ENCODE results near the gene AVPI1.
A peak's percentile ranks its signal among the peaks of the same experiment; 100 is the strongest.

AVPI1 gene

GRCh38 chr10:97713339-97713825, 26.3 kb upstream of the AVPI1 start, which contains the start of gene MARVELD1 (continued):
- no peak for TF ChIP-seq ZNF510 (tag by site-specific recombination; IDR thresholded peaks at IDR 0.05; ENCODE audit: insufficient replicate concordance)
- no peak for TF ChIP-seq ZFP69B (tag by site-specific recombination; IDR thresholded peaks at IDR 0.05)
- no peak for TF ChIP-seq ZNF473 (tag by site-specific recombination; IDR thresholded peaks at IDR 0.05)
- TF ChIP-seq KLF16 (tag by site-specific recombination; IDR thresholded peaks at IDR 0.05): peak; percentile 63; the same call in 1 of the 2 replicates
- TF ChIP-seq ZNF416 (tag by site-specific recombination; IDR thresholded peaks at IDR 0.05): no peak
- TF ChIP-seq ZSCAN23 (tag by site-specific recombination; IDR thresholded peaks at IDR 0.05): no peak
- no peak for TF ChIP-seq ZNF112 (tag by site-specific recombination; IDR thresholded peaks at IDR 0.05)
- TF ChIP-seq ZNF610 (tag by site-specific recombination; IDR thresholded peaks at IDR 0.05; ENCODE audit: borderline replicate concordance): peak; percentile 39; the same call in 1 of the 2 replicates
- no peak for TF ChIP-seq ZNF148 (tag by site-specific recombination; IDR thresholded peaks at IDR 0.05; ENCODE audit: borderline replicate concordance)
- no peak for TF ChIP-seq ZNF302 (tag by site-specific recombination; IDR thresholded peaks at IDR 0.05; ENCODE audit: low read depth)
- TF ChIP-seq ZNF777 (tag by site-specific recombination; IDR thresholded peaks at IDR 0.05; ENCODE audit: borderline replicate concordance): peak; percentile 65; the same call in 1 of the 2 replicates
- TF ChIP-seq WT1 (tag by site-specific recombination; IDR thresholded peaks at IDR 0.05): peak; percentile 68
- no peak for TF ChIP-seq ZNF37A (tag by site-specific recombination; IDR thresholded peaks at IDR 0.05)
- TF ChIP-seq GLI4 (tag by site-specific recombination; IDR thresholded peaks at IDR 0.05): no peak
- no peak for TF ChIP-seq ZNF211 (tag by site-specific recombination; IDR thresholded peaks at IDR 0.05; ENCODE audit: low read depth)
- no peak for TF ChIP-seq ZNF138 (tag by site-specific recombination; IDR thresholded peaks at IDR 0.05; ENCODE audit: borderline replicate concordance)
- TF ChIP-seq ZNF169 (tag by site-specific recombination; IDR thresholded peaks at IDR 0.05): no peak
- no peak for TF ChIP-seq ZNF223 (tag by site-specific recombination; IDR thresholded peaks at IDR 0.05)
- no peak for TF ChIP-seq ZNF48 (tag by site-specific recombination; IDR thresholded peaks at IDR 0.05)
- TF ChIP-seq CTCF (tag by site-specific recombination; IDR thresholded peaks at IDR 0.05): 0 out of 2 replicates have a peak, but pooled peaks have one; percentile 27
- TF ChIP-seq ZBTB6 (tag by site-specific recombination; IDR thresholded peaks at IDR 0.05): no peak
- no peak for TF ChIP-seq SCRT2 (tag by site-specific recombination; IDR thresholded peaks at IDR 0.05)
- TF ChIP-seq ZNF10 (tag by site-specific recombination; IDR thresholded peaks at IDR 0.05): no peak
- peak; percentile 77; the same call in 1 of the 2 replicates for TF ChIP-seq ZBTB7A (tag by site-specific recombination; IDR thresholded peaks at IDR 0.05; ENCODE audit: low read depth)
- TF ChIP-seq MEIS1 (CRISPR knock-in tag; IDR thresholded peaks at IDR 0.05; ENCODE audit: borderline replicate concordance): no peak
- TF ChIP-seq GLI2 (tag by site-specific recombination; IDR thresholded peaks at IDR 0.05; ENCODE audit: borderline replicate concordance, low read depth): no peak
- peak; percentile 39; the same call in 1 of the 2 replicates for TF ChIP-seq KLF17 (tag by site-specific recombination; IDR thresholded peaks at IDR 0.05)
- no peak; the same call in 1 of the 2 replicates for TF ChIP-seq ZBTB17 (tag by site-specific recombination; IDR thresholded peaks at IDR 0.05)
- no peak for TF ChIP-seq ZNF529 (tag by site-specific recombination; IDR thresholded peaks at IDR 0.05; ENCODE audit: insufficient replicate concordance)
- TF ChIP-seq TRIM28 (IDR thresholded peaks at IDR 0.05; ENCODE audit: borderline replicate concordance, low read length): no peak
- no peak for TF ChIP-seq ZNF354C (tag by site-specific recombination; IDR thresholded peaks at IDR 0.05; ENCODE audit: borderline replicate concordance, low read depth)
- TF ChIP-seq ZNF747 (tag by site-specific recombination; IDR thresholded peaks at IDR 0.05): no peak
- no peak for TF ChIP-seq ZFP3 (tag by site-specific recombination; IDR thresholded peaks at IDR 0.05; ENCODE audit: low read depth)
- TF ChIP-seq ZNF692 (tag by site-specific recombination; IDR thresholded peaks at IDR 0.05): peak; percentile 20; the same call in 1 of the 2 replicates

Measured in HEK293 (cell line).